Prostate gland (tissue), 2 donors: Measurements from ENCODE around the gene MTPN. TPM values are rescaled to one million over a fixed set of nuclear protein-coding genes. Genes with fewer than 3 reads are reported as not detected.

Experiments
- DNase-seq: peaks from one replicate; pipeline ENCODE4 v3.0.0-alpha.2; 2019; ENCODE audit warnings: low spot score
- H3K27ac ChIP-seq, 2 donors: fragments of 200-600 bp; sonication (generic); 2 replicates each; pipeline ENCODE4 v1.5.1; 2017 to 2019
- H3K27me3 ChIP-seq: fragments of 200-600 bp; sonication (generic); replicated peaks from 2 replicates; pipeline ENCODE4 v1.5.1; 2019; ENCODE audit not compliant: insufficient read depth
- H3K36me3 ChIP-seq, 2 donors: fragments of 200-600 bp; sonication (generic); 1 replicate in 1 of 2; 2 replicates in 1 of 2; pipeline versions ENCODE4 v1.5.1 to v1.8.1; 2017 to 2019
- H3K4me1 ChIP-seq: fragments of 200-600 bp; sonication (generic); replicated peaks from 2 replicates; pipeline ENCODE4 v1.5.1; 2019
- H3K4me3 ChIP-seq, 2 donors: fragments of 200-600 bp; sonication (generic); 2 replicates each; pipeline ENCODE4 v1.5.1; 2017 to 2019
- H3K9me3 ChIP-seq: fragments of 200-600 bp; sonication (generic); 2 replicates; pipeline ENCODE4 v1.5.1; 2017
- CTCF ChIP-seq, 4 experiments: fragments of 200-600 bp in 2 of 4; fragments of 450-650 bp in 2 of 4; sonication (generic) in 2 of 4; IDR thresholded peaks; 1 replicate in 3 of 4; 2 replicates in 1 of 4; pipeline ENCODE4 v1.5.1; 2016 to 2019; ENCODE audit warnings: antibody characterized with exemption in 4 of 4, mild to moderate bottlenecking in 2 of 4, moderate library complexity in 2 of 4
- POLR2A ChIP-seq: fragments of 450-650 bp; IDR thresholded peaks from one replicate; pipeline ENCODE4 v1.6.1; 2016; ENCODE audit warnings: antibody characterized with exemption, mild to moderate bottlenecking
- POLR2AphosphoS5 ChIP-seq: sonication (generic); formaldehyde crosslinking; IDR thresholded peaks from one replicate; pipeline ENCODE4 v1.6.1; 2017; ENCODE audit warnings: antibody characterized with exemption
- WGBS: methylation state at CpG from one replicate; pipeline ENCODE4 v1.1.5; 2018; 5-methylcytosine and 5-hydroxymethylcytosine counted together
- intact Hi-C: fragments of 100-400 bp; cut with DNase I; formaldehyde crosslinking; loops from one replicate; pipeline ENCODE4 v1.14.2; 2022
- total RNA-seq, 2 donors: library from RNA; depleted of rRNA; stranded (reverse); fragments of >200 nt; gene quantifications; one replicate each; pipeline ENCODE4 v1.1.0, GENCODE V29; 2016

The MTPN gene
- total RNA-seq, 2 donors from 2014 or later = 85.6 to 137 TPM

- H3K4me3 ChIP-seq = no peak overlapping the region
- H3K27me3 ChIP-seq = no peaks in the 10 kb centered on the region
- no peaks in the 10 kb centered on the region for H3K36me3 ChIP-seq
- H3K27ac ChIP-seq = no peak overlapping the region
- H3K4me1 ChIP-seq = peaks cover 5% of the 10 kb centered on the region
- 71% methylated on average over 1 of the region's 1 CpG for WGBS
- intact Hi-C loops = loop anchor here (5.0 kb wide), 1 partner anchor 312 kb away; the partner anchor contains the start of gene STMP1
- no peak for TF ChIP-seq CTCF (IDR thresholded peaks at IDR 0.05)
- no peak for TF ChIP-seq POLR2A
- DNase-seq = no peak
- H3K9me3 ChIP-seq = no peaks in the 10 kb centered on the region
Measured at GRCh38 chr7:135974667-135975066, 2.5 kb downstream of the MTPN start.

GRCh38 chr7:135971366-135971725 is 5.8 kb downstream of the MTPN start:
- intact Hi-C loops = no loop called here
- peaks cover 5% of the 10 kb centered on the region for H3K4me1 ChIP-seq
- H3K9me3 ChIP-seq = no peaks in the 10 kb centered on the region
- TF ChIP-seq POLR2A = no peak
- TF ChIP-seq POLR2AphosphoS5 = no peak
- no peak for TF ChIP-seq CTCF (IDR thresholded peaks at IDR 0.05)
- H3K27ac ChIP-seq = no peak overlapping the region
- H3K36me3 ChIP-seq = no peaks in the 10 kb centered on the region
- H3K27me3 ChIP-seq = no peaks in the 10 kb centered on the region
- H3K4me3 ChIP-seq = no peak overlapping the region
- DNase-seq = no peak

GRCh38 chr7:135970682-135971365 is 6.3 kb downstream of the MTPN start:
- intact Hi-C loops = no loop called here
- H3K4me1 ChIP-seq = peaks cover 3% of the 10 kb centered on the region

GRCh38 chr7:135970045-135970444 is 7.1 kb downstream of the MTPN start:
- Histone ChIP-seq H3K27me3 (no peaks in the 10 kb centered on the region), H3K36me3 (no peaks in the 10 kb centered on the region), H3K4me3 (no peak overlapping the region), H3K9me3 (no peaks in the 10 kb centered on the region), H3K27ac (no peak overlapping the region), H3K4me1 (no peaks in the 10 kb centered on the region)
- TF ChIP-seq POLR2AphosphoS5 (no peak), POLR2A (no peak), CTCF (IDR thresholded peaks at IDR 0.05) (no peak)
- 96% methylated on average over 3 of the region's 3 CpGs for WGBS
- DNase-seq = no peak
- intact Hi-C loops = no loop called here

More at GRCh38 chr7:135970682-135971365, 6.3 kb downstream of the MTPN start:
- 70% methylated on average over 1 of the region's 1 CpG for WGBS
- Histone ChIP-seq H3K9me3 (no peaks in the 10 kb centered on the region), H3K4me3 (no peak overlapping the region), H3K27ac (no peak overlapping the region), H3K36me3 (no peaks in the 10 kb centered on the region), H3K27me3 (no peaks in the 10 kb centered on the region)
- DNase-seq = no peak
- TF ChIP-seq CTCF (IDR thresholded peaks at IDR 0.05) = no peak
- no peak for TF ChIP-seq POLR2AphosphoS5
- TF ChIP-seq POLR2A = no peak

- intact Hi-C loops = no loop called here
- H3K9me3 ChIP-seq = no peaks in the 10 kb centered on the region
- TF ChIP-seq POLR2A = no peak
- no peak for TF ChIP-seq POLR2AphosphoS5
- no peak for TF ChIP-seq CTCF (IDR thresholded peaks at IDR 0.05)
- DNase-seq = no peak
- WGBS = 88% methylated on average over 9 of the region's 9 CpGs
- H3K27me3 ChIP-seq = no peaks in the 10 kb centered on the region
- no peaks in the 10 kb centered on the region for H3K36me3 ChIP-seq
- H3K27ac ChIP-seq = no peak overlapping the region
- H3K4me3 ChIP-seq = no peak overlapping the region
- no peaks in the 10 kb centered on the region for H3K4me1 ChIP-seq
Measured at GRCh38 chr7:135966341-135967043, 10.7 kb downstream of the MTPN start.
